HCT116 (cell line): ENCODE measurements around the gene TUBA4B. TPM values are rescaled to one million over a fixed set of nuclear protein-coding genes. Genes with fewer than 3 reads are reported as not detected.
A peak's percentile ranks its signal among the peaks of the same experiment; 100 is the strongest.

Experiments used
- ATAC-seq: fragments of 200-7000 bp; cut with Tn5 transposase; 2 replicates; pipeline ENCODE4 v1.9.1; 2020; ENCODE audit warnings: mild to moderate bottlenecking, moderate library complexity
- BruUV-seq: library from RNA; stranded (reverse); fragments of 400-500 nt; replicated peaks from 2 replicates; lab custom pipeline; 2021; lab: Mats Ljungman, UMichigan
- CTCF ChIA-PET: fragments of 300-600 bp; sonication (Branson Sonifier 250); formaldehyde crosslinking; loops from one replicate; lab custom pipeline; 2021; ENCODE audit warnings: antibody characterized with exemption; lab: Charles Lee
- POLR2A ChIA-PET: fragments of 300-600, 350-600 bp; sonication (Branson Sonifier 250); formaldehyde crosslinking; loops from one replicate; lab custom pipeline; 2021; ENCODE audit warnings: antibody characterized with exemption; lab: Charles Lee
- RAD21 ChIA-PET, 2 experiments: fragments of 300-600 bp; sonication (Branson Sonifier 250); formaldehyde crosslinking; loops; one replicate each; lab custom pipeline; 2023; ENCODE audit warnings: low total read pairs in 2 of 2; ENCODE audit not compliant: uncharacterized antibody in 2 of 2, unreplicated experiment in 2 of 2, low non-redundant PET in 1 of 2; lab: Charles Lee
- DNase-seq: peaks from one replicate; pipeline ENCODE4 v3.0.0-alpha.2; 2010; ENCODE audit warnings: low read depth, low spot score
- H2AFZ ChIP-seq: fragments of 200-600 bp; shearing (Covaris generic), sonication (generic); 2 replicates; pipeline ENCODE4 v1.6.1; 2017; ENCODE audit warnings: low read depth, mixed run types, mixed read lengths, antibody characterized with exemption, low read length; ENCODE audit not compliant: poor library complexity, severe bottlenecking
- H3K27ac ChIP-seq: 2 replicates; pipeline ENCODE4 v1.5.1; 2012; ENCODE audit warnings: low read depth, low read length
- H3K27me3 ChIP-seq: fragments of 200-600 bp; sonication (generic); 2 replicates; pipeline ENCODE4 v1.6.1; 2016; ENCODE audit warnings: mixed run types, low read length, mixed read lengths; ENCODE audit not compliant: insufficient read depth
- H3K36me3 ChIP-seq, 2 experiments: fragments of 200-500 bp in 1 of 2; fragments of 200-600 bp in 1 of 2; sonication (Bioruptor generic) in 1 of 2; sonication (generic) in 1 of 2; 2 replicates each; pipeline versions ENCODE4 v1.5.1 to v1.6.1; 2014 to 2016; ENCODE audit warnings: low read length in 2 of 2, inconsistent platforms in 1 of 2, mixed read lengths in 1 of 2, mixed run types in 1 of 2; ENCODE audit not compliant: insufficient read depth in 2 of 2, control insufficient read depth in 1 of 2
- H3K4me1 ChIP-seq, 2 experiments: fragments of 200-600 bp in 1 of 2; sonication (generic) in 1 of 2; 2 replicates each; pipeline versions ENCODE4 v1.5.1 to v1.6.1; 2012 to 2017; ENCODE audit warnings: low read length in 2 of 2, inconsistent platforms in 1 of 2, mild to moderate bottlenecking in 1 of 2, mixed read lengths in 1 of 2, mixed run types in 1 of 2, moderate library complexity in 1 of 2; ENCODE audit not compliant: insufficient read depth in 2 of 2, control insufficient read depth in 1 of 2
- H3K4me2 ChIP-seq: fragments of 200-600 bp; sonication (generic); 2 replicates; pipeline ENCODE4 v1.6.1; 2017; ENCODE audit warnings: mixed run types, low read length, mixed read lengths
- H3K4me3 ChIP-seq, 2 experiments: fragments of 200-600 bp in 1 of 2; sonication (generic) in 1 of 2; replicated peaks in 1 of 2; 2 replicates each; pipeline ENCODE4 v1.5.1; 2011 to 2016; ENCODE audit warnings: low read length in 2 of 2, control low read depth in 1 of 2, low read depth in 1 of 2, mild to moderate bottlenecking in 1 of 2, mixed read lengths in 1 of 2, mixed run types in 1 of 2
- H3K79me2 ChIP-seq: fragments of 200-600 bp; sonication (generic); 2 replicates; pipeline ENCODE4 v1.6.1; 2017; ENCODE audit warnings: mild to moderate bottlenecking, mixed run types, low read length, moderate library complexity, mixed read lengths; ENCODE audit not compliant: insufficient read depth
- H3K9ac ChIP-seq: fragments of 200-600 bp; sonication (generic); 2 replicates; pipeline ENCODE4 v1.6.1; 2016; ENCODE audit warnings: low read length, mixed read lengths
- H3K9me2 ChIP-seq: fragments of 200-600 bp; sonication (generic), shearing (Covaris generic); 2 replicates; pipeline ENCODE4 v1.6.1; 2017; ENCODE audit warnings: mixed run types, mild to moderate bottlenecking, moderate library complexity; ENCODE audit not compliant: insufficient read depth
- H3K9me3 ChIP-seq, 2 experiments: fragments of 200-500 bp in 1 of 2; fragments of 200-600 bp in 1 of 2; sonication (Bioruptor generic) in 1 of 2; sonication (generic) in 1 of 2; 2 replicates each; pipeline ENCODE4 v1.6.1; 2014 to 2017; ENCODE audit warnings: low read length in 2 of 2, mixed read lengths in 2 of 2, inconsistent platforms in 1 of 2, low read depth in 1 of 2, mild to moderate bottlenecking in 1 of 2, mixed run types in 1 of 2, moderate library complexity in 1 of 2; ENCODE audit not compliant: control insufficient read depth in 1 of 2, insufficient read depth in 1 of 2
- H4K20me1 ChIP-seq: fragments of 200-600 bp; sonication (generic), shearing (Covaris generic); 2 replicates; pipeline ENCODE4 v1.6.1; 2017; ENCODE audit warnings: mixed run types, mild to moderate bottlenecking, moderate library complexity; ENCODE audit not compliant: insufficient read depth
- CBX3 ChIP-seq: IDR thresholded peaks from 2 replicates; pipeline ENCODE4 v1.6.1; 2012; ENCODE audit warnings: low read depth
- EZH2phosphoT487 ChIP-seq: fragments of 200-600 bp; IDR thresholded peaks from 2 replicates; pipeline ENCODE4 v1.6.1; 2018; ENCODE audit warnings: antibody characterized with exemption, borderline replicate concordance
- FOSL1 ChIP-seq: IDR thresholded peaks from 2 replicates; pipeline ENCODE4 v1.6.1; 2012; ENCODE audit warnings: low read depth
- JUND ChIP-seq: IDR thresholded peaks from 2 replicates; pipeline ENCODE4 v1.6.1; 2012
- POLR2A ChIP-seq: IDR thresholded peaks from 2 replicates; pipeline ENCODE4 v1.7.0; 2011; ENCODE audit warnings: borderline replicate concordance; ENCODE audit not compliant: insufficient read depth, insufficient read length; ENCODE audit errors: extremely low read depth
- POLR2AphosphoS5 ChIP-seq: IDR thresholded peaks from 2 replicates; pipeline ENCODE4 v1.6.1; 2011; ENCODE audit warnings: mild to moderate bottlenecking, low read depth, low read length, moderate library complexity
- RAD21 ChIP-seq: IDR thresholded peaks from 2 replicates; pipeline ENCODE4 v1.6.1; 2012; ENCODE audit warnings: low read depth, mild to moderate bottlenecking
- SIN3A ChIP-seq: IDR thresholded peaks from 2 replicates; pipeline ENCODE4 v1.6.1; 2012; ENCODE audit warnings: low read depth
- SP1 ChIP-seq: IDR thresholded peaks from 2 replicates; pipeline ENCODE4 v1.6.1; 2012; ENCODE audit warnings: low read depth
- SRF ChIP-seq: IDR thresholded peaks from 2 replicates; pipeline ENCODE4 v1.6.1; 2012; ENCODE audit warnings: low read depth
- YY1 ChIP-seq: IDR thresholded peaks from 2 replicates; pipeline ENCODE4 v1.6.1; 2011; ENCODE audit warnings: low read length, low read depth, moderate library complexity, mild to moderate bottlenecking; ENCODE audit not compliant: insufficient replicate concordance; ENCODE audit errors: extremely low read depth
- ZNF274 ChIP-seq: fragments of 200-500 bp; sonication (Bioruptor generic); IDR thresholded peaks from 2 replicates; pipeline ENCODE4 v1.6.1; 2014; ENCODE audit warnings: mild to moderate bottlenecking, low read depth, low read length, inconsistent platforms
- intact Hi-C: fragments of 100-400 bp; cut with micrococcal nuclease; formaldehyde crosslinking; loops from 2 replicates; pipeline ENCODE4 v1.10.0; 2022
- total RNA-seq: library from RNA; stranded (reverse); gene quantifications from one replicate; pipeline ENCODE4 v1.2.1, GENCODE V29; 2021; ENCODE audit not compliant: unreplicated experiment
- TF ChIP-seq, protein P1 (sequence below), 3 experiments: fragments of 200-600 bp in 1 of 3; sonication (generic) in 1 of 3; IDR thresholded peaks in 2 of 3; conservative IDR thresholded peaks in 1 of 3; 2 replicates each; pipeline ENCODE4 v1.5.1; 2012 to 2017; ENCODE audit warnings: low read depth in 2 of 3, low read length in 2 of 3, antibody characterized with exemption in 1 of 3, borderline replicate concordance in 1 of 3, control low read depth in 1 of 3, mild to moderate bottlenecking in 1 of 3, mixed read lengths in 1 of 3, mixed run types in 1 of 3, moderate library complexity in 1 of 3; ENCODE audit not compliant: insufficient read depth in 1 of 3
- TF ChIP-seq, protein P2 (sequence below): IDR thresholded peaks from 2 replicates; pipeline ENCODE4 v1.6.1; 2011; ENCODE audit warnings: mild to moderate bottlenecking, low read length, moderate library complexity; ENCODE audit not compliant: insufficient replicate concordance; ENCODE audit errors: extremely low read depth
- TF ChIP-seq, protein P3 (sequence below): IDR thresholded peaks from 2 replicates; pipeline ENCODE4 v1.6.1; 2012
- TF ChIP-seq, protein P4 (sequence below): IDR thresholded peaks from 2 replicates; pipeline ENCODE4 v1.6.1; 2012; ENCODE audit warnings: low read depth

The TUBA4B gene
- total RNA-seq, 1 experiment from 2014 or later: not detected

DNA sequence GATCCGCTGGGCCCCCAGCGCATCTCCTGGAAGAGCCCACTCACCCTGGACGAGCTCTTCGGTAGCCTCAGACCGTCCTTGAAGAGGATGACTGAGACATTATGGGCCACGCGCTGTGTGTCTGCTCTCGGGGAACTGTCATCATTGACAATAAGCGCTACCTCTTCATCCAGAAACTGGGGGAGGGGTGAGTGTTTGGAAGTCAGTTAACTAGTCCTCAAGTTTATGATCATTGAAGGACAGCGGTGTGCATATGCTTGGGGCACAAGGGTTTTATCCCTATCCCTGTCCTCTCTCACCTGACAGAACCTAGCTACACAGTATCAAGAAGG is 7.2 kb upstream of the TUBA4B start:
- TF ChIP-seq SRF (no peak), SP1 (no peak), POLR2AphosphoS5 (no peak), JUND (no peak), POLR2A (no peak), FOSL1 (no peak), SIN3A (no peak), CBX3 (no peak), EZH2phosphoT487 (no peak), ZNF274 (no peak), RAD21 (no peak), YY1 (no peak)
- TF ChIP-seq, protein P1, sequence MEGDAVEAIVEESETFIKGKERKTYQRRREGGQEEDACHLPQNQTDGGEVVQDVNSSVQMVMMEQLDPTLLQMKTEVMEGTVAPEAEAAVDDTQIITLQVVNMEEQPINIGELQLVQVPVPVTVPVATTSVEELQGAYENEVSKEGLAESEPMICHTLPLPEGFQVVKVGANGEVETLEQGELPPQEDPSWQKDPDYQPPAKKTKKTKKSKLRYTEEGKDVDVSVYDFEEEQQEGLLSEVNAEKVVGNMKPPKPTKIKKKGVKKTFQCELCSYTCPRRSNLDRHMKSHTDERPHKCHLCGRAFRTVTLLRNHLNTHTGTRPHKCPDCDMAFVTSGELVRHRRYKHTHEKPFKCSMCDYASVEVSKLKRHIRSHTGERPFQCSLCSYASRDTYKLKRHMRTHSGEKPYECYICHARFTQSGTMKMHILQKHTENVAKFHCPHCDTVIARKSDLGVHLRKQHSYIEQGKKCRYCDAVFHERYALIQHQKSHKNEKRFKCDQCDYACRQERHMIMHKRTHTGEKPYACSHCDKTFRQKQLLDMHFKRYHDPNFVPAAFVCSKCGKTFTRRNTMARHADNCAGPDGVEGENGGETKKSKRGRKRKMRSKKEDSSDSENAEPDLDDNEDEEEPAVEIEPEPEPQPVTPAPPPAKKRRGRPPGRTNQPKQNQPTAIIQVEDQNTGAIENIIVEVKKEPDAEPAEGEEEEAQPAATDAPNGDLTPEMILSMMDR (IDR thresholded peaks at IDR 0.05 in 2 of 3, conservative IDR thresholded peaks at IDR 0.05 in 1 of 3; ENCODE audit: borderline replicate concordance in 1 of 3, insufficient read depth in 1 of 3, low read depth in 2 of 3, low read length in 2 of 3): no peak
- TF ChIP-seq, protein P2, sequence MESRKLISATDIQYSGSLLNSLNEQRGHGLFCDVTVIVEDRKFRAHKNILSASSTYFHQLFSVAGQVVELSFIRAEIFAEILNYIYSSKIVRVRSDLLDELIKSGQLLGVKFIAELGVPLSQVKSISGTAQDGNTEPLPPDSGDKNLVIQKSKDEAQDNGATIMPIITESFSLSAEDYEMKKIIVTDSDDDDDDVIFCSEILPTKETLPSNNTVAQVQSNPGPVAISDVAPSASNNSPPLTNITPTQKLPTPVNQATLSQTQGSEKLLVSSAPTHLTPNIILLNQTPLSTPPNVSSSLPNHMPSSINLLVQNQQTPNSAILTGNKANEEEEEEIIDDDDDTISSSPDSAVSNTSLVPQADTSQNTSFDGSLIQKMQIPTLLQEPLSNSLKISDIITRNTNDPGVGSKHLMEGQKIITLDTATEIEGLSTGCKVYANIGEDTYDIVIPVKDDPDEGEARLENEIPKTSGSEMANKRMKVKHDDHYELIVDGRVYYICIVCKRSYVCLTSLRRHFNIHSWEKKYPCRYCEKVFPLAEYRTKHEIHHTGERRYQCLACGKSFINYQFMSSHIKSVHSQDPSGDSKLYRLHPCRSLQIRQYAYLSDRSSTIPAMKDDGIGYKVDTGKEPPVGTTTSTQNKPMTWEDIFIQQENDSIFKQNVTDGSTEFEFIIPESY: no peak
- TF ChIP-seq, protein P3, sequence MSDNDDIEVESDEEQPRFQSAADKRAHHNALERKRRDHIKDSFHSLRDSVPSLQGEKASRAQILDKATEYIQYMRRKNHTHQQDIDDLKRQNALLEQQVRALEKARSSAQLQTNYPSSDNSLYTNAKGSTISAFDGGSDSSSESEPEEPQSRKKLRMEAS: no peak
- TF ChIP-seq, protein P4, sequence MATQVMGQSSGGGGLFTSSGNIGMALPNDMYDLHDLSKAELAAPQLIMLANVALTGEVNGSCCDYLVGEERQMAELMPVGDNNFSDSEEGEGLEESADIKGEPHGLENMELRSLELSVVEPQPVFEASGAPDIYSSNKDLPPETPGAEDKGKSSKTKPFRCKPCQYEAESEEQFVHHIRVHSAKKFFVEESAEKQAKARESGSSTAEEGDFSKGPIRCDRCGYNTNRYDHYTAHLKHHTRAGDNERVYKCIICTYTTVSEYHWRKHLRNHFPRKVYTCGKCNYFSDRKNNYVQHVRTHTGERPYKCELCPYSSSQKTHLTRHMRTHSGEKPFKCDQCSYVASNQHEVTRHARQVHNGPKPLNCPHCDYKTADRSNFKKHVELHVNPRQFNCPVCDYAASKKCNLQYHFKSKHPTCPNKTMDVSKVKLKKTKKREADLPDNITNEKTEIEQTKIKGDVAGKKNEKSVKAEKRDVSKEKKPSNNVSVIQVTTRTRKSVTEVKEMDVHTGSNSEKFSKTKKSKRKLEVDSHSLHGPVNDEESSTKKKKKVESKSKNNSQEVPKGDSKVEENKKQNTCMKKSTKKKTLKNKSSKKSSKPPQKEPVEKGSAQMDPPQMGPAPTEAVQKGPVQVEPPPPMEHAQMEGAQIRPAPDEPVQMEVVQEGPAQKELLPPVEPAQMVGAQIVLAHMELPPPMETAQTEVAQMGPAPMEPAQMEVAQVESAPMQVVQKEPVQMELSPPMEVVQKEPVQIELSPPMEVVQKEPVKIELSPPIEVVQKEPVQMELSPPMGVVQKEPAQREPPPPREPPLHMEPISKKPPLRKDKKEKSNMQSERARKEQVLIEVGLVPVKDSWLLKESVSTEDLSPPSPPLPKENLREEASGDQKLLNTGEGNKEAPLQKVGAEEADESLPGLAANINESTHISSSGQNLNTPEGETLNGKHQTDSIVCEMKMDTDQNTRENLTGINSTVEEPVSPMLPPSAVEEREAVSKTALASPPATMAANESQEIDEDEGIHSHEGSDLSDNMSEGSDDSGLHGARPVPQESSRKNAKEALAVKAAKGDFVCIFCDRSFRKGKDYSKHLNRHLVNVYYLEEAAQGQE: no peak
- H3K4me1 ChIP-seq: peaks cover 29 to 41% of the 10 kb centered on the region in 2 experiments
- peak overlapping the region; percentile 87 for H3K4me2 ChIP-seq
- ChIA-PET CTCF (interaction anchor here (0.6 to 2.6 kb wide), 4 partner anchors 33 to 599 kb away, joined by 3 to 19 read pairs (median 3); partner anchors contain the start of gene DNAJB2), POLR2A (interaction anchor here (1.4 to 2.5 kb wide), 2 partner anchors 17 to 29 kb away, joined by 7 to 8 read pairs; partner anchors contain the start of genes ANKZF1 and ATG9A), RAD21 (no interaction called here)
- H4K20me1 ChIP-seq: no peaks in the 10 kb centered on the region
- H3K9ac ChIP-seq: peak overlapping the region; percentile 82
- peak overlapping the region; percentile 79 for H3K27ac ChIP-seq
- BruUV-seq: no TSS peak
- DNase-seq (no peak), ATAC-seq (no peak)
- no peaks in the 10 kb centered on the region for H3K9me3 ChIP-seq
- H3K9me2 ChIP-seq: no peaks in the 10 kb centered on the region
- peak overlapping the region; percentile 80 to 96 for H3K4me3 ChIP-seq
- peaks cover 0 to 5% of the 10 kb centered on the region in 2 experiments; a peak in 2 of 4 replicates for H3K36me3 ChIP-seq
- H3K27me3 ChIP-seq: no peaks in the 10 kb centered on the region
- no peak overlapping the region for H2AFZ ChIP-seq
- intact Hi-C loops: no loop called here
- H3K79me2 ChIP-seq: peaks cover 14% of the 10 kb centered on the region; the same call in 1 of the 2 replicates
